OCI-LY1 (cell line): ENCODE measurements around the gene KCNIP3.
A peak's percentile ranks its signal among the peaks of the same experiment; 100 is the strongest.

ENCODE experiments used
- H2AFZ ChIP-seq: fragments of 200-600 bp; sonication (generic), shearing (Covaris generic); 2 replicates; pipeline ENCODE4 v1.6.0; 2014; ENCODE audit warnings: antibody characterized with exemption, mild to moderate bottlenecking, low read length
- H3F3A ChIP-seq: fragments of 200-600 bp; sonication (generic), shearing (Covaris generic); 2 replicates; pipeline ENCODE4 v1.6.0; 2014; ENCODE audit warnings: mild to moderate bottlenecking, antibody characterized with exemption, low read length, moderate library complexity; ENCODE audit not compliant: insufficient read depth
- H3K27ac ChIP-seq: fragments of 200-600 bp; sonication (generic); 2 replicates; pipeline ENCODE4 v1.5.1; 2014; ENCODE audit warnings: low read length, mixed run types, mild to moderate bottlenecking, low read depth; ENCODE audit not compliant: poor library complexity, severe bottlenecking
- H3K27me3 ChIP-seq: fragments of 200-600 bp; sonication (generic); 2 replicates; pipeline ENCODE4 v1.6.0; 2014; ENCODE audit warnings: antibody characterized with exemption, mild to moderate bottlenecking, low read length, moderate library complexity; ENCODE audit not compliant: insufficient read depth
- H3K36me3 ChIP-seq: fragments of 200-600 bp; sonication (generic); 2 replicates; pipeline ENCODE4 v1.6.1; 2014; ENCODE audit warnings: mild to moderate bottlenecking, antibody characterized with exemption, low read length, moderate library complexity, mixed read lengths; ENCODE audit not compliant: insufficient read depth
- H3K4me1 ChIP-seq: fragments of 200-600 bp; sonication (generic); 2 replicates; pipeline ENCODE4 v1.5.1; 2014; ENCODE audit warnings: mild to moderate bottlenecking, low read length, moderate library complexity; ENCODE audit not compliant: insufficient read depth, severe bottlenecking
- H3K4me2 ChIP-seq: fragments of 200-600 bp; sonication (generic), shearing (Covaris generic); 2 replicates; pipeline ENCODE4 v1.6.1; 2014; ENCODE audit warnings: low read length
- H3K4me3 ChIP-seq: fragments of 200-600 bp; sonication (generic); 2 replicates; pipeline ENCODE4 v1.5.1; 2014; ENCODE audit warnings: low read length, low read depth, mild to moderate bottlenecking, mixed read lengths; ENCODE audit not compliant: poor library complexity, severe bottlenecking
- H3K79me2 ChIP-seq: fragments of 200-600 bp; shearing (Covaris generic); 2 replicates; pipeline ENCODE4 v1.6.1; 2016; ENCODE audit warnings: mixed run types, low read length, mixed read lengths; ENCODE audit not compliant: insufficient read depth
- H3K9ac ChIP-seq: fragments of 200-600 bp; sonication (generic), shearing (Covaris generic); 2 replicates; pipeline ENCODE4 v1.6.1; 2014; ENCODE audit warnings: mild to moderate bottlenecking, low read length, mixed read lengths
- H3K9me2 ChIP-seq: fragments of 200-600 bp; sonication (generic), shearing (Covaris generic); 2 replicates; pipeline ENCODE4 v1.6.1; 2014; ENCODE audit warnings: low read depth, mild to moderate bottlenecking, low read length, mixed read lengths
- H3K9me3 ChIP-seq: fragments of 200-600 bp; shearing (Covaris generic); 2 replicates; pipeline ENCODE4 v1.6.1; 2014; ENCODE audit warnings: low read length, mixed read lengths
- H4K20me1 ChIP-seq: fragments of 200-600 bp; sonication (generic), shearing (Covaris generic); 2 replicates; pipeline ENCODE4 v1.6.0; 2016; ENCODE audit warnings: mild to moderate bottlenecking, low read length; ENCODE audit not compliant: insufficient read depth
- CTCF ChIP-seq: fragments of 200-600 bp; sonication (generic), shearing (Covaris generic); IDR thresholded peaks from 2 replicates; pipeline ENCODE4 v1.5.1; 2017; ENCODE audit warnings: mild to moderate bottlenecking, antibody characterized with exemption, low read length, moderate library complexity, mixed read lengths
- EZH2 ChIP-seq: fragments of 200-600 bp; sonication (generic), shearing (Covaris generic); IDR thresholded peaks from 2 replicates; pipeline ENCODE4 v1.8.0; 2017; ENCODE audit warnings: borderline replicate concordance, mixed run types, mild to moderate bottlenecking, antibody characterized with exemption, low read length, moderate library complexity, mixed read lengths

Gene KCNIP3

GRCh38 chr2:95320344-95320712 is 23.2 kb downstream of the KCNIP3 start:
- no peak overlapping the region for H3K27ac ChIP-seq
- TF ChIP-seq CTCF (no peak), EZH2 (no peak)

GRCh38 chr2:95320986-95321767 is 24.0 kb downstream of the KCNIP3 start:
- Histone ChIP-seq H3K4me2 (no peak overlapping the region), H2AFZ (no peak overlapping the region), H3K79me2 (no peaks in the 10 kb centered on the region), H3K9ac (no peak overlapping the region), H3K9me2 (no peaks in the 10 kb centered on the region), H3K27ac (no peak overlapping the region), H3F3A (no peaks in the 10 kb centered on the region), H3K36me3 (no peaks in the 10 kb centered on the region), H3K27me3 (no peaks in the 10 kb centered on the region), H3K9me3 (no peaks in the 10 kb centered on the region), H3K4me1 (no peaks in the 10 kb centered on the region), H4K20me1 (no peaks in the 10 kb centered on the region), H3K4me3 (no peak overlapping the region)
- TF ChIP-seq EZH2 (no peak), CTCF (no peak)

More at GRCh38 chr2:95320344-95320712, 23.2 kb downstream of the KCNIP3 start:
- no peaks in the 10 kb centered on the region for H3K79me2 ChIP-seq
- H3K27me3 ChIP-seq = no peaks in the 10 kb centered on the region
- H3K4me3 ChIP-seq = no peak overlapping the region
- H3K9me2 ChIP-seq = no peaks in the 10 kb centered on the region
- H3K36me3 ChIP-seq = no peaks in the 10 kb centered on the region
- no peaks in the 10 kb centered on the region for H4K20me1 ChIP-seq
- H3K9me3 ChIP-seq = no peaks in the 10 kb centered on the region
- no peak overlapping the region for H3K4me2 ChIP-seq
- H3F3A ChIP-seq = no peaks in the 10 kb centered on the region
- H2AFZ ChIP-seq = no peak overlapping the region
- no peaks in the 10 kb centered on the region for H3K4me1 ChIP-seq
- H3K9ac ChIP-seq = no peak overlapping the region

GRCh38 chr2:95323347-95324155 is 26.4 kb downstream of the KCNIP3 start:
- TF ChIP-seq CTCF = peak; percentile 33; the same call in 1 of the 2 replicates
- no peak for TF ChIP-seq EZH2
- Histone ChIP-seq H3K27ac (no peak overlapping the region), H3F3A (no peaks in the 10 kb centered on the region), H3K4me1 (no peaks in the 10 kb centered on the region), H3K27me3 (no peaks in the 10 kb centered on the region), H3K9ac (no peak overlapping the region), H3K4me2 (no peak overlapping the region), H2AFZ (no peak overlapping the region), H3K9me2 (no peaks in the 10 kb centered on the region), H3K79me2 (no peaks in the 10 kb centered on the region), H3K36me3 (no peaks in the 10 kb centered on the region), H3K4me3 (no peak overlapping the region), H3K9me3 (no peaks in the 10 kb centered on the region), H4K20me1 (no peaks in the 10 kb centered on the region)
